GM21367 (cell line): ENCODE results near the gene PSKH1.

Experiments
- ATAC-seq: cut with Tn5 transposase; IDR thresholded peaks from one replicate; pipeline ENCODE4 v1.9.1; 2021; ENCODE audit not compliant: unreplicated experiment

PSKH1 gene

GRCh38 chr16:67865318-67865717, 27.7 kb upstream of the PSKH1 start:
- ATAC-seq: no peak

- no peak for ATAC-seq
Measured at GRCh38 chr16:67868290-67868689, 24.8 kb upstream of the PSKH1 start.

GRCh38 chr16:67869653-67870052, 23.4 kb upstream of the PSKH1 start:
- ATAC-seq: no peak

- ATAC-seq: no peak
Measured at GRCh38 chr16:67871256-67871655, 21.8 kb upstream of the PSKH1 start.

GRCh38 chr16:67872131-67872630, 20.9 kb upstream of the PSKH1 start:
- ATAC-seq: no peak

GRCh38 chr16:67872631-67873434, 20.2 kb upstream of the PSKH1 start, which contains the start of gene EDC4:
TSS of gene EDC4 (plus strand) at chr16:67873052. CDS start at chr16:67873262, 210 bp downstream.
- peak; percentile 41 for ATAC-seq

GRCh38 chr16:67873435-67874370, 19.4 kb upstream of the PSKH1 start:
- ATAC-seq: no peak

GRCh38 chr16:67874372-67874771, 18.7 kb upstream of the PSKH1 start:
- no peak for ATAC-seq

GRCh38 chr16:67877064-67877463, 16.0 kb upstream of the PSKH1 start:
- no peak for ATAC-seq

GRCh38 chr16:67878232-67878631, 14.8 kb upstream of the PSKH1 start:
- no peak for ATAC-seq

- no peak for ATAC-seq
Measured at GRCh38 chr16:67878846-67879245, 14.2 kb upstream of the PSKH1 start.

GRCh38 chr16:67879462-67879861, 13.6 kb upstream of the PSKH1 start:
- ATAC-seq: no peak

GRCh38 chr16:67879936-67880335, 13.1 kb upstream of the PSKH1 start:
- no peak for ATAC-seq

GRCh38 chr16:67880584-67880983, 12.5 kb upstream of the PSKH1 start:
- ATAC-seq: no peak

GRCh38 chr16:67881621-67882161, 11.4 kb upstream of the PSKH1 start:
- ATAC-seq: no peak

- no peak for ATAC-seq
Measured at GRCh38 chr16:67882374-67883145, 10.5 kb upstream of the PSKH1 start.

GRCh38 chr16:67883146-67883871, 9.7 kb upstream of the PSKH1 start:
- ATAC-seq: no peak

- no peak for ATAC-seq
Measured at GRCh38 chr16:67883872-67884261, 9.2 kb upstream of the PSKH1 start.

GRCh38 chr16:67884684-67885083, 8.4 kb upstream of the PSKH1 start, which contains the start of gene NRN1L:
TSS of gene NRN1L (plus strand) at chr16:67884885. CDS start at chr16:67884904, 19 bp downstream.
- ATAC-seq: no peak

GRCh38 chr16:67885545-67885944, 7.5 kb upstream of the PSKH1 start:
- no peak for ATAC-seq
